ENCODE results near the gene FGF14. TPM values are rescaled to one million over a fixed set of nuclear protein-coding genes. Genes with fewer than 3 reads are reported as not detected.

The FGF14 gene
- total RNA-seq, 1 donor from 2014 or later, result not detected

DNA sequence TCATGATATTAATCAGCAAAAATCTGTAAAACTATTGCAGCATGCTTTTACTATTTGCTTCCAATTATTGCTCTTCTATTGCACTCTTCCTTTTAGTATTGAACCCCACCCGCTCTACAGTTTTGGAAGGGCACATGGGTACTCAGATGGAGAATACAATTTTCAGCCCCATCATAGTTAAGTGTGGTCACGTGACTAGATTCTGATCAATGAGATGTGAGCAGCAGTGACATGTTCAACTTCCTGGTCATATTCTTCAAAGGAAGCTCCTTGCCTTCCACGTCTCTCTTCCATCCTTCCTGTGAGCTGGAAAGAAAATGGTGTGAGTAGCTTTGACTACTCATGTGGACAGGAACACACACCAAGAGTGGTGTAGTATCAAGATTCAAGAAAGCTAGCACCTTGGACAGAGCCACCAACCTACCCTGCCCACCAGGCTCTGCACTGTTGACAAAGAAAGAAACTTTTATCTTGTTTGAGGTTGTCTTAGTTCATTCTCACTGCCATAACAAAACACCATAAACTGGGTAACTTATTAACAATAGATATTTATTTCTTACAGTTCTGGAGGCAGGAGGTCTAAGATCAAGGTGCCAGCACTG lies 3.8 kb upstream of the FGF14 start:
- Mint-ChIP-seq H3K9me3 (no peaks in the 10 kb centered on the region), H3K4me1 (peaks cover 19% of the 10 kb centered on the region), H3K27me3 (peaks cover 33% of the 10 kb centered on the region), H3K4me3 (no peak overlapping the region), H3K27ac (no peak overlapping the region), H3K36me3 (ENCODE audit: low read depth) (no peaks in the 10 kb centered on the region)
- CTCF ChIA-PET, result no interaction called here
- TF ChIP-seq, protein P1, sequence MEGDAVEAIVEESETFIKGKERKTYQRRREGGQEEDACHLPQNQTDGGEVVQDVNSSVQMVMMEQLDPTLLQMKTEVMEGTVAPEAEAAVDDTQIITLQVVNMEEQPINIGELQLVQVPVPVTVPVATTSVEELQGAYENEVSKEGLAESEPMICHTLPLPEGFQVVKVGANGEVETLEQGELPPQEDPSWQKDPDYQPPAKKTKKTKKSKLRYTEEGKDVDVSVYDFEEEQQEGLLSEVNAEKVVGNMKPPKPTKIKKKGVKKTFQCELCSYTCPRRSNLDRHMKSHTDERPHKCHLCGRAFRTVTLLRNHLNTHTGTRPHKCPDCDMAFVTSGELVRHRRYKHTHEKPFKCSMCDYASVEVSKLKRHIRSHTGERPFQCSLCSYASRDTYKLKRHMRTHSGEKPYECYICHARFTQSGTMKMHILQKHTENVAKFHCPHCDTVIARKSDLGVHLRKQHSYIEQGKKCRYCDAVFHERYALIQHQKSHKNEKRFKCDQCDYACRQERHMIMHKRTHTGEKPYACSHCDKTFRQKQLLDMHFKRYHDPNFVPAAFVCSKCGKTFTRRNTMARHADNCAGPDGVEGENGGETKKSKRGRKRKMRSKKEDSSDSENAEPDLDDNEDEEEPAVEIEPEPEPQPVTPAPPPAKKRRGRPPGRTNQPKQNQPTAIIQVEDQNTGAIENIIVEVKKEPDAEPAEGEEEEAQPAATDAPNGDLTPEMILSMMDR (IDR thresholded peaks at IDR 0.05), result no peak
- POLR2A ChIA-PET, result no interaction called here
- DNase-seq, result no peak
- intact Hi-C loops (cut with micrococcal nuclease), result no loop called here
- no peak for ATAC-seq (ENCODE audit: low read depth)

DNA sequence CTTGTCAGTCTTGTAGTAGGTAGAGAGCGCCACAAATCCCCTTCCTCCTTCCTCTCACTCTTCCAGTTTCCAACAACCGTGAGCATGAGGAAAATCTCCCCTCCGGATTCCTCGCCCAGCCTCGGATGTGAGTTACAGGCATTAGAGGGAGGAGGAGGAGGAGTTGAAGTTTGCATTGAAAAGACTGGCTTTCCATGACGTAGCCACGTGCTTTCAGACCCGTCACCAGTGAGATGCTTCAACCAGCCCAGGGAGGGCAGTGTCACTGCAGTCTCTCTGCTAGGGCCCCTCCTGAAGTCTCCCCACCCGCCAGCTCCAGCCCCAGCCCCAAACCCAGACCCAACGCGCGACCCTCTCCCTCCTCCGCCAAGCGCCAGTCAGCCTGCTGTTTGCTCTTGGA lies 442 bp upstream of the FGF14 start:
- ATAC-seq (ENCODE audit: low read depth) (peak; percentile 52), DNase-seq (no peak)
- TF ChIP-seq, protein P1 (IDR thresholded peaks at IDR 0.05), result no peak
- Mint-ChIP-seq H3K27me3 (peaks cover 37% of the 10 kb centered on the region), H3K9me3 (no peaks in the 10 kb centered on the region), H3K36me3 (ENCODE audit: low read depth) (no peaks in the 10 kb centered on the region), H3K4me1 (peaks cover 29% of the 10 kb centered on the region), H3K27ac (no peak overlapping the region), H3K4me3 (no peak overlapping the region)
- ChIA-PET POLR2A (no interaction called here), CTCF (no interaction called here)
- intact Hi-C loops (cut with micrococcal nuclease), result no loop called here

DNA sequence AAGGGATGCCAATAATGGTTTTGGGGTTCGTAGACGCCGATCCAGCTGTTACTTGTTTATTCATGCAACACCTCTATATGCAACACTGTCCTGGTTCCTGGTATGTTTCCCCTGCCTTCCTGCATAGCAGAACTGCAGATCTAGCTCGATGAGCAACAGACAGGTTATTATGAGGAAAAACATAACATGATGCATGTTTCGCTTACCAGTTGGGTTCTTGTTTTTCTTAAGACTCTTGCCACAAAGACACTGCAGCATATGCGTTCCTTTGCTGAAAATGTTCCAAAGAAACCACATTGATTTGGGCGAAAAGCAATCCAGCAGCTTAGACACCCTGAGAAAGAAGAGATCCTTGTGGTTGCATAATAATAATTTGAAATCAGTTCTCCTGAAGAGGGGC lies 583 bp downstream of the FGF14 start:
- ChIA-PET CTCF (no interaction called here), POLR2A (interaction anchor here (1.3 kb wide), 1 partner anchor 445 kb away, joined by 3 read pairs; the partner anchor contains the start of gene ERCC5)

DNA sequence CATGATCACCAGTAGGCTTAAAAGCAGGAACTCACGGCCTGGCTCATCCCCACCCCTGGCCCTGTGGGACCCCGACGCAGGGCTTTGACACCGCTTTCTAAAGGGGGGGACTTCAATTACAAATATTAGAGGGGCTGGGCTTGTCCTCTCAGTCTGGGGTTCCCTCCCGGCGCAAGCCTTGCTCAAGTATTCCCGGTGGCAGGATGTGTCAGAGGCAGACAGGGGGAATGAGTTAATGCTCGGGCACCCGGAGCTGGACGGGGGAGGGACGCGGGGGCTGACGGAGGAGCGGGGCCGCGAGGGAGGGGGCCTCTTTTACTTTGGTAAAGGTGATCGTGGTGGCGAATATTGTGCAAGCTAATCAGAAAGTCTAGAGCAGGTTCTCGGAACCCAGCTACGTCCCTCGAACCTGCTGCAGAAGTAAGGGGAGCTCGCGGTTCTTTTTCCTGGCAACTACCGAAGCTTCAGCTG lies 1.1 kb downstream of the FGF14 start:
- H3K4me1 Mint-ChIP-seq, result peaks cover 29% of the 10 kb centered on the region
- no peaks in the 10 kb centered on the region for H3K36me3 Mint-ChIP-seq (ENCODE audit: low read depth)
- intact Hi-C loops (cut with micrococcal nuclease), result loop anchor here (2.0 kb wide), 1 partner anchor 774 kb away; no protein-coding TSS in a partner anchor
- H3K4me3 Mint-ChIP-seq, result peak overlapping the region; percentile 67
- CTCF ChIA-PET, result no interaction called here
- TF ChIP-seq, protein P1 (IDR thresholded peaks at IDR 0.05), result no peak
- peaks cover 41% of the 10 kb centered on the region for H3K27me3 Mint-ChIP-seq
- no peak for DNase-seq
- no peak overlapping the region for H3K27ac Mint-ChIP-seq
- POLR2A ChIA-PET, result interaction anchor here (1.3 kb wide), 1 partner anchor 445 kb away, joined by 3 read pairs; the partner anchor contains the start of gene ERCC5
- no peak for ATAC-seq (ENCODE audit: low read depth)
- no peaks in the 10 kb centered on the region for H3K9me3 Mint-ChIP-seq

More for the DNA sequence above, 583 bp downstream of the FGF14 start:
- peaks cover 29% of the 10 kb centered on the region for H3K4me1 Mint-ChIP-seq
- intact Hi-C loops (cut with micrococcal nuclease), result loop anchor here (2.0 kb wide), 1 partner anchor 774 kb away; no protein-coding TSS in a partner anchor
- ATAC-seq (ENCODE audit: low read depth), result no peak
- H3K4me3 Mint-ChIP-seq, result peak overlapping the region; percentile 67
- no peaks in the 10 kb centered on the region for H3K9me3 Mint-ChIP-seq
- H3K27me3 Mint-ChIP-seq, result peaks cover 42% of the 10 kb centered on the region
- no peak for DNase-seq
- H3K27ac Mint-ChIP-seq, result no peak overlapping the region
- TF ChIP-seq, protein P1 (IDR thresholded peaks at IDR 0.05), result no peak
- H3K36me3 Mint-ChIP-seq (ENCODE audit: low read depth), result no peaks in the 10 kb centered on the region

DNA sequence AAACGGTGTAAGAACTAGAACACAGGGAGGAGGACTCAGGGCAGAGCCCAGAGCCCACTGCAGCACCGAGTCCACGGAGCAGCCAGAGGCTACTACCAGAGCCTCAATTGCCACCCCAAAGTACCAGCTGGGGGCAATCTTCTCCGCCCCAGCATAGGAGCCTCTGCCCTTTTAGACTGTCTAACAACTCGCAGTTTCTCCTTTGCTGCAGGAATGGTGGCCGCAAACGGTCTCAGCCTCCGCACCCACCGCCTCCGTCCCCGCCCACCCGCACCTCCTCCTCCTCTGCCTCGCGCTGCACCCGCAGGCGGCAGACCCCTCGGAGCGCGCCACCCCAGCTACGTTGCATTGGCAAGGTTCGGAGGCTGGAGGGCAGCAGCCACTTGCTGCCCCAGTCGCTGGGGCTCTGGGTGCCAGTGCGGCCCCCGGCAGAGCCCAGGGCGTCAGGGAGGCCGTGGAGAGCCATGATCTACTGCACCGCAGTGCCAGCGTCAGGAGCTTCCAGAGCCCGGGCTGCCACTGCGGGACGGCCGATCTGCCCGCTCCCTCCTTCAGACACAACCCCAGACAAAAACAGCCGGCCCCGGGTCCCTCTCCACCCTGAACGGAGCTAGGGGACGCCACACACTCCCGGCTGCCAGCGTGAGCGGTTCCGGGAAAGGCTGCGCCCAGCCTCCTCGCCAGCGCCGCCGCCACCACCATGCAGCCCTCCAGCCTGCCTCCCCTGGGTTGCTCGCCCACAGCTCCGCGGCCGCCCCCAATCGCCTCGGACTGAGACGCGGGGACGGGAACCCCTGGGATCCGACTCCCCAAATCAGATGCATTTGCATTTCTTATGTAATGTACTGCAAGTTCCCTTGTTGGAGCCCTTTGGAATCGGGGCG lies 1.8 kb downstream of the FGF14 start:
- peaks cover 39% of the 10 kb centered on the region for H3K27me3 Mint-ChIP-seq
- POLR2A ChIA-PET, result interaction anchor here (1.3 kb wide), 1 partner anchor 446 kb away, joined by 3 read pairs; the partner anchor contains the start of gene ERCC5
- H3K4me3 Mint-ChIP-seq, result peak overlapping the region; percentile 67
- TF ChIP-seq, protein P1 (IDR thresholded peaks at IDR 0.05), result no peak
- DNase-seq, result no peak
- H3K9me3 Mint-ChIP-seq, result no peaks in the 10 kb centered on the region
- peaks cover 31% of the 10 kb centered on the region for H3K4me1 Mint-ChIP-seq
- intact Hi-C loops (cut with micrococcal nuclease), result loop anchor here (2.0 to 10.0 kb wide), 2 partner anchors 773 to 1815 kb away; partner anchors contain the start of gene GGACT
- CTCF ChIA-PET, result no interaction called here
- H3K27ac Mint-ChIP-seq, result no peak overlapping the region
- peak; percentile 32 for ATAC-seq (ENCODE audit: low read depth)
- no peaks in the 10 kb centered on the region for H3K36me3 Mint-ChIP-seq (ENCODE audit: low read depth)

Measured in activated B cell treated with CpG ODN at 0.5 μM for 24 hours (primary cell).